H1 (cell line): Measurements from ENCODE around the gene ELL2. TPM values are rescaled to one million over a fixed set of nuclear protein-coding genes. Genes with fewer than 3 reads are reported as not detected.

Experiments
- CTCF ChIA-PET: fragments of 300-600 bp; sonication (Branson Sonifier 250); formaldehyde crosslinking; loops from one replicate; lab custom pipeline; 2021; ENCODE audit not compliant: partially characterized antibody; lab: Charles Lee
- POLR2A ChIA-PET: fragments of 300-600 bp; sonication (Branson Sonifier 250); formaldehyde crosslinking; loops from one replicate; lab custom pipeline; 2021; ENCODE audit warnings: inconsistent platforms; ENCODE audit not compliant: partially characterized antibody; lab: Charles Lee
- DNase-seq, 2 experiments: peaks; one replicate each; pipeline versions ENCODE4 v3.0.0 to v3.0.0-alpha.2; 2010 to 2022; ENCODE audit warnings: low spot score in 2 of 2, low read depth in 1 of 2, mixed read lengths in 1 of 2
- FAIRE-seq: peaks from 2 replicates; lab custom pipeline; 2011; peaks lifted over from hg19 to GRCh38; lab: Jason Lieb, UNC
- H2AFZ ChIP-seq: 2 replicates; pipeline ENCODE4 v1.8.1; 2012; ENCODE audit warnings: low read length, inconsistent platforms
- H2AK5ac ChIP-seq: 2 replicates; pipeline ENCODE4 v1.6.1; 2013; ENCODE audit warnings: low read depth, low read length
- H2BK120ac ChIP-seq: replicated peaks from 2 replicates; pipeline ENCODE3; 2013; ENCODE audit warnings: low read depth, low read length, inconsistent platforms
- H2BK12ac ChIP-seq: 2 replicates; pipeline ENCODE4 v1.6.1; 2013; ENCODE audit warnings: low read depth, low read length
- H2BK15ac ChIP-seq: 2 replicates; pipeline ENCODE4 v1.6.1; 2013; ENCODE audit warnings: low read length
- H2BK20ac ChIP-seq: 2 replicates; pipeline ENCODE4 v1.6.1; 2013; ENCODE audit warnings: low read length
- H2BK5ac ChIP-seq: 2 replicates; pipeline ENCODE4 v1.6.1; 2013; ENCODE audit warnings: low read depth, low read length
- H3K14ac ChIP-seq: 2 replicates; pipeline ENCODE4 v1.6.1; 2013; ENCODE audit warnings: inconsistent platforms; ENCODE audit not compliant: insufficient read length
- H3K18ac ChIP-seq: 2 replicates; pipeline ENCODE4 v1.6.1; 2013; ENCODE audit warnings: low read length; ENCODE audit errors: extremely low read depth
- H3K23ac ChIP-seq: 2 replicates; pipeline ENCODE4 v1.6.1; 2013; ENCODE audit warnings: inconsistent platforms; ENCODE audit not compliant: insufficient read length
- H3K23me2 ChIP-seq: 2 replicates; pipeline ENCODE4 v1.6.1; 2013; ENCODE audit warnings: low read depth, low read length
- H3K27ac ChIP-seq: 2 replicates; pipeline ENCODE4 v1.6.1; 2011; ENCODE audit warnings: low read depth, low read length, inconsistent platforms
- H3K27me3 ChIP-seq, 4 experiments: replicated peaks in 1 of 4; 1 replicate in 1 of 4; 2 replicates in 3 of 4; pipeline versions ENCODE4 v1.6.1 to v1.8.1; 2011 to 2013; ENCODE audit warnings: low read length in 3 of 4, mild to moderate bottlenecking in 3 of 4, inconsistent platforms in 2 of 4, mixed read lengths in 2 of 4, moderate library complexity in 1 of 4; ENCODE audit not compliant: control insufficient read depth in 3 of 4, insufficient read depth in 3 of 4; ENCODE audit errors: extremely low read depth in 1 of 4
- H3K36me3 ChIP-seq, 4 experiments: 2 replicates each; pipeline versions ENCODE4 v1.6.1 to v1.8.1; 2011 to 2013; ENCODE audit warnings: mild to moderate bottlenecking in 4 of 4, low read length in 3 of 4, moderate library complexity in 2 of 4, control low read depth in 1 of 4, inconsistent platforms in 1 of 4; ENCODE audit not compliant: insufficient read depth in 4 of 4, control insufficient read depth in 2 of 4
- H3K4ac ChIP-seq: replicated peaks from 2 replicates; pipeline ENCODE3; 2013; ENCODE audit warnings: low read length, low read depth, mixed read lengths, inconsistent platforms; ENCODE audit not compliant: insufficient read length
- H3K4me1 ChIP-seq, 4 experiments: replicated peaks in 1 of 4; 1 replicate in 1 of 4; 2 replicates in 3 of 4; pipeline versions ENCODE4 v1.6.1 to v1.8.1; 2011 to 2013; ENCODE audit warnings: low read length in 3 of 4, inconsistent platforms in 2 of 4, mixed read lengths in 1 of 4; ENCODE audit not compliant: insufficient read depth in 4 of 4, control insufficient read depth in 3 of 4
- H3K4me2 ChIP-seq, 2 experiments: 2 replicates each; pipeline versions ENCODE4 v1.6.1 to v1.8.1; 2011 to 2013; ENCODE audit warnings: low read depth in 2 of 2, low read length in 2 of 2, control low read depth in 1 of 2, inconsistent platforms in 1 of 2, mild to moderate bottlenecking in 1 of 2; ENCODE audit not compliant: insufficient read depth in 1 of 2
- H3K4me3 ChIP-seq, 4 experiments: fragments of 200-600, 300-600 bp in 1 of 4; sonication (generic), shearing (Covaris generic), sonication (Bioruptor Twin) in 1 of 4; 2 replicates each; pipeline versions ENCODE4 v1.5.1 to v1.8.1; 2011 to 2016; ENCODE audit warnings: low read length in 4 of 4, low read depth in 3 of 4, control low read depth in 2 of 4, inconsistent platforms in 2 of 4, mild to moderate bottlenecking in 2 of 4, mixed read lengths in 1 of 4, moderate library complexity in 1 of 4; ENCODE audit not compliant: insufficient read depth in 2 of 4; ENCODE audit errors: extremely low read depth in 1 of 4
- H3K56ac ChIP-seq: replicated peaks from 2 replicates; pipeline ENCODE3; 2013; ENCODE audit warnings: low read depth, mild to moderate bottlenecking, mixed read lengths, low read length, inconsistent platforms; ENCODE audit not compliant: insufficient read length
- H3K79me1 ChIP-seq: 2 replicates; pipeline ENCODE4 v1.6.1; 2013; ENCODE audit warnings: low read depth, low read length, control low read depth
- H3K79me2 ChIP-seq, 2 experiments: 2 replicates each; pipeline versions ENCODE4 v1.6.1 to v1.8.1; 2012 to 2013; ENCODE audit warnings: low read length in 2 of 2, mild to moderate bottlenecking in 2 of 2, inconsistent platforms in 1 of 2; ENCODE audit not compliant: insufficient read depth in 2 of 2, control insufficient read depth in 1 of 2
- H3K9ac ChIP-seq, 4 experiments: replicated peaks in 1 of 4; 1 replicate in 1 of 4; 2 replicates in 3 of 4; pipeline versions ENCODE4 v1.6.1 to v1.8.1; 2011 to 2013; ENCODE audit warnings: low read depth in 3 of 4, low read length in 3 of 4, control low read depth in 2 of 4, mild to moderate bottlenecking in 2 of 4, moderate library complexity in 2 of 4, inconsistent platforms in 1 of 4; ENCODE audit errors: extremely low read depth in 1 of 4
- H3K9me3 ChIP-seq, 2 experiments: 2 replicates each; pipeline versions ENCODE4 v1.6.1 to v1.8.1; 2012 to 2013; ENCODE audit warnings: mild to moderate bottlenecking in 2 of 2, moderate library complexity in 2 of 2, control low read depth in 1 of 2, inconsistent platforms in 1 of 2, low read depth in 1 of 2, low read length in 1 of 2, mixed read lengths in 1 of 2; ENCODE audit not compliant: insufficient read depth in 2 of 2
- H4K20me1 ChIP-seq, 2 experiments: replicated peaks in 1 of 2; 2 replicates each; pipeline versions ENCODE3 to v1.8.1; 2011 to 2013; ENCODE audit warnings: inconsistent platforms in 2 of 2, low read length in 2 of 2, mild to moderate bottlenecking in 1 of 2; ENCODE audit not compliant: insufficient read depth in 2 of 2, control insufficient read depth in 1 of 2
- H4K5ac ChIP-seq: 2 replicates; pipeline ENCODE4 v1.6.1; 2013; ENCODE audit warnings: low read length, low read depth, mixed read lengths, inconsistent platforms; ENCODE audit not compliant: insufficient read length
- H4K8ac ChIP-seq: 2 replicates; pipeline ENCODE4 v1.8.0; 2013; ENCODE audit warnings: mild to moderate bottlenecking, moderate library complexity, low read length, inconsistent platforms; ENCODE audit not compliant: insufficient read depth; ENCODE audit errors: extremely low read depth
- H4K91ac ChIP-seq: replicated peaks from 2 replicates; pipeline ENCODE3; 2013; ENCODE audit warnings: low read length, mixed read lengths, inconsistent platforms; ENCODE audit not compliant: insufficient read length
- ASH2L ChIP-seq: fragments of 200-600, 300-600 bp; sonication (generic); IDR thresholded peaks from one replicate; pipeline ENCODE4 v1.7.1; 2017; ENCODE audit warnings: low read length
- CBX5 ChIP-seq: fragments of 300-800, 300-1000 bp; sonication (generic); IDR thresholded peaks from 2 replicates; pipeline ENCODE4 v1.7.1; 2016; ENCODE audit warnings: antibody characterized with exemption, low read length, low read depth
- CREB1 ChIP-seq: IDR thresholded peaks from 2 replicates; pipeline ENCODE4 v1.6.1; 2012; ENCODE audit warnings: inconsistent platforms
- CTBP2 ChIP-seq: IDR thresholded peaks from 2 replicates; pipeline ENCODE4 v1.7.0; 2011; ENCODE audit warnings: borderline replicate concordance, mild to moderate bottlenecking, moderate library complexity, mixed read lengths, low read length; ENCODE audit not compliant: insufficient read depth, insufficient read length
- FOSL1 ChIP-seq: IDR thresholded peaks from 2 replicates; pipeline ENCODE4 v1.6.1; 2011; ENCODE audit warnings: mild to moderate bottlenecking, low read depth, low read length, moderate library complexity; ENCODE audit not compliant: insufficient read depth
- HDAC6 ChIP-seq: IDR thresholded peaks from one replicate; pipeline ENCODE4 v1.7.1; 2012; ENCODE audit warnings: low read depth, mild to moderate bottlenecking, inconsistent platforms, low read length, moderate library complexity
- JUN ChIP-seq: IDR thresholded peaks from 2 replicates; pipeline ENCODE4 v1.6.1; 2011; ENCODE audit warnings: low read depth, mild to moderate bottlenecking, improper control_type of control experiment, low read length
- KDM4A ChIP-seq: IDR thresholded peaks from one replicate; pipeline ENCODE4 v1.7.1; 2012; ENCODE audit warnings: low read depth, mild to moderate bottlenecking, moderate library complexity, low read length, inconsistent platforms; ENCODE audit not compliant: severe bottlenecking
- POLR2AphosphoS5 ChIP-seq: IDR thresholded peaks from 2 replicates; pipeline ENCODE4 v1.6.1; 2011; ENCODE audit warnings: low read depth, low read length
- RAD21 ChIP-seq, 2 experiments: IDR thresholded peaks in 1 of 2; conservative IDR thresholded peaks in 1 of 2; 2 replicates each; pipeline ENCODE4 v1.6.1; 2011; ENCODE audit warnings: low read depth in 2 of 2, low read length in 2 of 2, improper control_type of control experiment in 1 of 2, inconsistent platforms in 1 of 2, mild to moderate bottlenecking in 1 of 2, moderate library complexity in 1 of 2
- RNF2 ChIP-seq: fragments of 200-900, 300-1000 bp; sonication (generic); IDR thresholded peaks from 2 replicates; pipeline ENCODE4 v1.7.1; 2016; ENCODE audit warnings: borderline replicate concordance, low read depth, mild to moderate bottlenecking, antibody characterized with exemption, low read length; ENCODE audit not compliant: poor library complexity, severe bottlenecking; ENCODE audit errors: missing control alignments
- TBP ChIP-seq: IDR thresholded peaks from 2 replicates; pipeline ENCODE4 v1.6.1; 2011; ENCODE audit warnings: low read depth, low read length, improper control_type of control experiment
- ZNF274 ChIP-seq: IDR thresholded peaks from 2 replicates; pipeline ENCODE4 v1.7.0; 2012; ENCODE audit warnings: low read length, borderline replicate concordance; ENCODE audit errors: extremely low read depth
- WGBS, 2 experiments: shearing (Covaris generic) in 1 of 2; methylation state at CpG; one replicate each; pipeline versions ENCODE4 v1.1.6 to v1.1.7; 2013 to 2015; ENCODE audit warnings: low lambda C conversion rate in 2 of 2, mixed read lengths in 2 of 2, inconsistent platforms in 1 of 2, low coverage in 1 of 2, missing lambda C conversion rate in 1 of 2; ENCODE audit not compliant: insufficient replicate concordance in 2 of 2, insufficient coverage in 1 of 2, insufficient read length in 1 of 2; ENCODE audit errors: extremely low coverage in 1 of 2, missing lambda C conversion rate in 1 of 2; 5-methylcytosine and 5-hydroxymethylcytosine counted together
- polyA plus RNA-seq, 7 experiments: library from polyadenylated mRNA; depleted of rRNA in 3 of 7; stranded (reverse) in 5 of 7; unstranded in 2 of 7; fragments of >200 nt in 5 of 7; fragments of 200-250 nt in 2 of 7; gene quantifications; 1 replicate in 5 of 7; 2 replicates in 1 of 7; 4 replicates in 1 of 7; pipeline versions ENCODE4 v1.2.1 to v1.2.3, GENCODE V29; 2011 to 2013; ENCODE audit warnings: missing spikeins in 2 of 7, mixed read lengths in 2 of 7
- total RNA-seq: library from RNA; stranded (reverse); fragmentation: NEBNext Ultra II Directional; extraction: Animal tissue kit (Norgen Biotek cat#: 25700); gene quantifications from 2 replicates; pipeline ENCODE4 v1.2.1, GENCODE V29; 2021

The ELL2 gene
- total and polyA plus RNA-seq, 2 of the 8 experiments (the other 6 are each of a cell fraction or from before 2014, with no cell fraction given), result 6.3 to 29.4 TPM

GRCh38 chr5:95923918-95924544 lies 37.6 kb downstream of the ELL2 start:
- no peak for FAIRE-seq
- ChIA-PET POLR2A (interaction anchor here (1.3 kb wide), 1 partner anchor 11 kb away, joined by 3 read pairs; no protein-coding TSS in a partner anchor), CTCF (interaction anchor here (0.6 to 1.1 kb wide), 4 partner anchors 11 to 206 kb away, joined by 3 to 4 read pairs (median 3); no protein-coding TSS in a partner anchor)
- H4K8ac ChIP-seq, result no peak overlapping the region
- H3K9me3 ChIP-seq, result no peaks in the 10 kb centered on the region
- H3K36me3 ChIP-seq, result no peaks in the 10 kb centered on the region
- no peaks in the 10 kb centered on the region for H3K79me1 ChIP-seq
- no peak overlapping the region for H3K14ac ChIP-seq
- no peak overlapping the region for H3K4me2 ChIP-seq
- no peak overlapping the region for H3K4ac ChIP-seq
- H3K9ac ChIP-seq, result no peak overlapping the region
- no peak overlapping the region for H3K23ac ChIP-seq
- H2BK5ac ChIP-seq, result no peak overlapping the region
- no peaks in the 10 kb centered on the region for H3K27me3 ChIP-seq
- no peak overlapping the region for H3K56ac ChIP-seq
- H3K4me1 ChIP-seq, result no peaks in the 10 kb centered on the region; a peak in 1 of 7 replicates
- no peak overlapping the region for H3K27ac ChIP-seq
- H3K4me3 ChIP-seq, result no peak overlapping the region
- WGBS, 2 experiments, result 100% methylated on average over 2 of the region's 2 CpGs; no CpG with 5 or more reads in 1 of the 2 experiments
- no peak overlapping the region for H2BK12ac ChIP-seq
- no peak overlapping the region for H2AFZ ChIP-seq
- H3K23me2 ChIP-seq, result no peaks in the 10 kb centered on the region
- no peak overlapping the region for H2BK15ac ChIP-seq
- no peaks in the 10 kb centered on the region for H4K20me1 ChIP-seq
- H2BK20ac ChIP-seq, result no peak overlapping the region
- no peak overlapping the region for H2AK5ac ChIP-seq
- H4K91ac ChIP-seq, result no peak overlapping the region
- no peak overlapping the region for H4K5ac ChIP-seq
- no peak for DNase-seq
- H2BK120ac ChIP-seq, result no peak overlapping the region
- H3K79me2 ChIP-seq, result no peaks in the 10 kb centered on the region
- H3K18ac ChIP-seq, result no peak overlapping the region
- TF ChIP-seq POLR2AphosphoS5, result no peak
- TF ChIP-seq KDM4A, result no peak
- no peak for TF ChIP-seq FOSL1
- no peak for TF ChIP-seq RAD21 (IDR thresholded peaks at IDR 0.05 in 1 of 2, conservative IDR thresholded peaks at IDR 0.05 in 1 of 2; ENCODE audit: low read depth in 2 of 2, low read length in 2 of 2)
- TF ChIP-seq CTBP2, result no peak
- no peak for TF ChIP-seq TBP
- TF ChIP-seq CREB1, result no peak
- TF ChIP-seq CBX5, result no peak
- no peak for TF ChIP-seq ZNF274
- no peak for TF ChIP-seq HDAC6
- TF ChIP-seq ASH2L, result no peak
- no peak for TF ChIP-seq JUN
- no peak for TF ChIP-seq RNF2
